ENCODE results near the gene GRAMD4.

The GRAMD4 gene

GRCh38 chr22:46693634-46694415 is 73.6 kb downstream of the GRAMD4 start:
- TF ChIP-seq TAF1 (IDR thresholded peaks at IDR 0.05; ENCODE audit: borderline replicate concordance, insufficient read depth, low read length) (no peak), REST (IDR thresholded peaks at IDR 0.05; ENCODE audit: insufficient read depth in 1 of 2, low read depth in 2 of 2, low read length in 2 of 2) (no peak), FOXP2 (optimal IDR thresholded peaks at IDR 0.05; ENCODE audit: borderline replicate concordance, extremely low read depth, extremely low read length, insufficient read depth) (no peak), SIN3A (IDR thresholded peaks at IDR 0.05; ENCODE audit: borderline replicate concordance, insufficient read depth, low read length) (no peak), POLR2AphosphoS5 (IDR thresholded peaks at IDR 0.05; ENCODE audit: low read depth, low read length) (no peak)

DNA sequence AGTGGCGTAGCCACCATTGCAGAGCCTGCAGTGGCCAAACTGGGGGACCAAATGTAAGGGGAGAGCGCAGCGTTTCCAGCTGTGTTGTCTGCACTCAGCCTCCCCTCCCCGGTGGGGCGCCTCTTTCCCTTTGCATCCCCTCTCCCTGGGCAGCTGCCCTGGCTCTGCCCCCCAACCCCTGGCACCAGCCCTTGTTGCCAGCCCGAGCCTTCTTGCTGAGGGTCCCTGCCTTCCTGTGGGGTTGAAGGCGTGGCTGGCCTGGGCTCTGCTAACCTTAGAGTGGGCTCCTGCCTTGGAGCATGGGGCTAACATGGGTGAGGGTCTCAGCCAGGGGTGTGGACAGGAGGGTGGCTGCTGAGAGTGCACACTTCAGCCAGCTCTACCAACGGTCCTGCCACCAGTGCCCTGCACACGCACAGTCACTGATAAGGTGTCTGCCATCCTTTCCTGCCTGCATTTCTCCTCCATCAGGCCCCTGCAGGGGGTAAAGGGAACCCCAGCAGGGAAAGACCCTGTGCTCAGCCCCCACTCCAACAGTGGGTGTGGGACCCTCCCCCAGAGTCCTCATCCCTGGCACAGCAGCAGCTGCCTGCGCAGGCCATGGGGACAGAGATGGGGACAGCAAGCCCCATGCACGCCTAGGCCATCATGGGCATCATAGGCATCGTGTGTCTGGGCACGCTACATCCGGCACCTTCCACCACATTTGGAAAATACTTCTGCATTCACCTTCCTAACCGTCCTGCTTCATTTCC is 74.4 kb downstream of the GRAMD4 start:
- TF ChIP-seq REST (IDR thresholded peaks at IDR 0.05; ENCODE audit: insufficient read depth in 1 of 2, low read depth in 2 of 2, low read length in 2 of 2) (no peak), TAF1 (IDR thresholded peaks at IDR 0.05; ENCODE audit: borderline replicate concordance, insufficient read depth, low read length) (no peak), POLR2AphosphoS5 (IDR thresholded peaks at IDR 0.05; ENCODE audit: low read depth, low read length) (no peak), SIN3A (IDR thresholded peaks at IDR 0.05; ENCODE audit: borderline replicate concordance, insufficient read depth, low read length) (no peak), FOXP2 (optimal IDR thresholded peaks at IDR 0.05; ENCODE audit: borderline replicate concordance, extremely low read depth, extremely low read length, insufficient read depth) (no peak)

GRCh38 chr22:46695346-46696228 is 75.4 kb downstream of the GRAMD4 start:
- TF ChIP-seq FOXP2 (optimal IDR thresholded peaks at IDR 0.05; ENCODE audit: borderline replicate concordance, extremely low read depth, extremely low read length, insufficient read depth) (no peak), POLR2AphosphoS5 (IDR thresholded peaks at IDR 0.05; ENCODE audit: low read depth, low read length) (no peak), REST (IDR thresholded peaks at IDR 0.05; ENCODE audit: insufficient read depth in 1 of 2, low read depth in 2 of 2, low read length in 2 of 2) (no peak), SIN3A (IDR thresholded peaks at IDR 0.05; ENCODE audit: borderline replicate concordance, insufficient read depth, low read length) (no peak), TAF1 (IDR thresholded peaks at IDR 0.05; ENCODE audit: borderline replicate concordance, insufficient read depth, low read length) (no peak)

GRCh38 chr22:46696229-46696518 is 76.0 kb downstream of the GRAMD4 start:
- TF ChIP-seq FOXP2 (optimal IDR thresholded peaks at IDR 0.05; ENCODE audit: borderline replicate concordance, extremely low read depth, extremely low read length, insufficient read depth), result no peak
- no peak for TF ChIP-seq POLR2AphosphoS5 (IDR thresholded peaks at IDR 0.05; ENCODE audit: low read depth, low read length)
- no peak for TF ChIP-seq SIN3A (IDR thresholded peaks at IDR 0.05; ENCODE audit: borderline replicate concordance, insufficient read depth, low read length)
- no peak for TF ChIP-seq REST (IDR thresholded peaks at IDR 0.05; ENCODE audit: insufficient read depth in 1 of 2, low read depth in 2 of 2, low read length in 2 of 2)
- TF ChIP-seq TAF1 (IDR thresholded peaks at IDR 0.05; ENCODE audit: borderline replicate concordance, insufficient read depth, low read length), result no peak

Measured in PFSK-1 (cell line).